Right cardiac atrium (tissue), 5 donors: ENCODE results near the gene ZNF319. TPM values are rescaled to one million over a fixed set of nuclear protein-coding genes. Genes with fewer than 3 reads are reported as not detected.

ENCODE experiments used
- polyA plus RNA-seq: library from polyadenylated mRNA; stranded (reverse); fragments of 200-250 nt; gene quantifications from one replicate; pipeline ENCODE4 v1.2.3, GENCODE V29; 2013
- total RNA-seq, 4 donors: library from RNA; stranded (reverse); fragmentation: NEBNext Ultra II Directional; extraction: Animal tissue kit (Norgen Biotek cat#: 25700); gene quantifications; one replicate each; pipeline ENCODE4 v1.2.1, GENCODE V29; 2021
- donor health status: healthy with polysubstance abuse.
- donor health status: DM: no; HTN: yes; CAD: no.
- donor health status: DM: no; HTN: no; CAD: no.
- donor health status: DM: no; HTN: yes; CAD: no; lungs with severe emphysema.
- donor health status: DM: yes; HTN: yes; CAD: no.

The ZNF319 gene
- total and polyA plus RNA-seq, 5 donors: 5.5 to 9.2 (median 7.8) TPM

Other genes with a start within 250 kb of the ZNF319 start
- gene KIFC3, start 198.2 kb downstream of the ZNF319 start, total RNA-seq: 10 to 100 TPM; 45.8 to 67.5 (median 50.0) TPM
- 39.9 TPM for gene KIFC3, start 198.2 kb downstream of the ZNF319 start, polyA plus RNA-seq
- gene CNGB1, start 29.5 kb downstream of the ZNF319 start, total RNA-seq: not detected
- gene CNGB1, start 29.5 kb downstream of the ZNF319 start, polyA plus RNA-seq: not detected
- gene USB1, start 735 bp upstream of the ZNF319 start, total RNA-seq: 10 to 100 TPM; 24.5 to 35.3 (median 29.3) TPM
- gene USB1, start 735 bp upstream of the ZNF319 start, polyA plus RNA-seq: 25.9 TPM
- gene MMP15, start 25.1 kb upstream of the ZNF319 start, total RNA-seq: 10 to 100 TPM; 51.2 to 72.6 (median 64.8) TPM
- 41.2 TPM for gene MMP15, start 25.1 kb upstream of the ZNF319 start, polyA plus RNA-seq
- 10 to 100 TPM; 30.4 to 36.2 (median 33.5) TPM for gene CFAP20, start 128.7 kb upstream of the ZNF319 start, total RNA-seq
- gene CFAP20, start 128.7 kb upstream of the ZNF319 start, polyA plus RNA-seq: 36.2 TPM
- gene CSNK2A2, start 197.4 kb upstream of the ZNF319 start, total RNA-seq: 10 to 100 TPM; 28.7 to 36.7 (median 34.1) TPM
- gene CSNK2A2, start 197.4 kb upstream of the ZNF319 start, polyA plus RNA-seq: 20.6 TPM